Kidney tubule cell (primary cell): Measurements from ENCODE around the gene ARID4B.
"Not testable (repeated sequence)": the region's sequence is repeated elsewhere in the genome, so short reads cannot be mapped to it uniquely, and the experiment has no call there.

ENCODE experiments used
- DNase-seq: peaks from one replicate; pipeline ENCODE4 v3.0.0-alpha.2; 2018; ENCODE audit warnings: low spot score

ARID4B gene

GRCh38 chr1:235296729-235297128 is 31.2 kb downstream of the ARID4B start:
- no peak for DNase-seq

DNA sequence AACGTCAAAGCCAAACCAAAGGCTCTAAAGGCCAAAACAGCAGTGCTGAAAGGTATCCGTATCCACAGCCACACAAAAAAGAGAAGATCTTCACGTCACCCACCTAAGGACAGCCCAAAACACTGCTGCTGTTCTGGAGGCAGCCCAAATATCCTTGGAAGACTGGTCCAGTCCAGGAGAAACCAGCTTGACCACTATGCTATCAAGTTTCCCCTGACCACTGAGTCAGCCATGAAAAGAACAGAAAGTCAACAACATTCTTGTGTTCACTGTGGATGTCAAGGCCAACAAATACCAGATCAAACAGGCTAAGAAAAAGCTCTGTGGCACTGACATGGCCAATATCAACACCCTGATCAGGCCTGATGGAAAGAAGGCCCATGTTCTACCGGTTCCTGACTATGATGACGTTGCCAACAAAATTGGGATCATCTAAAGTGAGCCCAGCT is 32.1 kb downstream of the ARID4B start:
- DNase-seq, result peak; percentile 61

- DNase-seq, result no peak
Observed at GRCh38 chr1:235293322-235293942, 34.5 kb downstream of the ARID4B start.

- no peak for DNase-seq
Observed at GRCh38 chr1:235292790-235293189, 35.2 kb downstream of the ARID4B start.

DNA sequence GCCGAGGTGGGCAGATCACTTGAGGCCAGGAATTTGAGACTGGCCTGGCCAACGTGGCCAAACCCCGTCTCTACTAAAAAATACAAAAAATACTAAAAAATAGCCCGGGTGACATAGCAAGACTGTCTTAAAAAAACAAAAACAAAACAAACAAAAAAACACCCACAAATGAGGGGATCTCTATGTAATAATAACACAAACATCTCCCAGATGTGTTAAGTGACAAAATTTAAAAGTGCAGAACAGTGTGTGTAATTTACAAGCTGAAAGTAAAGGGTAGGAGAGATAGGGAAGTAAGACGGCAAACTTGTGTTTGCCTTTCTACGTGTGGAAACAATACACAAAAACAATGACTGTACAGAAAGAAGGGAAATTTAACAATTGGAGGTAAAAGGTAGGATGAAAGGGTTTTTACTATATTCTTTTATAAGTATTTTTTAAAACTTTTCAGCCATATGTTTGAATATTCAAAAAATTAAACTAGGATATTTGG is 36.3 kb downstream of the ARID4B start:
- DNase-seq, result no peak

- no peak for DNase-seq
Observed at GRCh38 chr1:235290740-235291502, 37.1 kb downstream of the ARID4B start.

- no peak for DNase-seq
Observed at GRCh38 chr1:235289859-235290739, 37.9 kb downstream of the ARID4B start.

- DNase-seq, result no peak
Observed at GRCh38 chr1:235287208-235287882, 40.6 kb downstream of the ARID4B start.

GRCh38 chr1:235286667-235287066 is 41.3 kb downstream of the ARID4B start:
- DNase-seq, result no peak

- DNase-seq, result no peak
Observed at GRCh38 chr1:235284231-235284769, 43.7 kb downstream of the ARID4B start.

DNA sequence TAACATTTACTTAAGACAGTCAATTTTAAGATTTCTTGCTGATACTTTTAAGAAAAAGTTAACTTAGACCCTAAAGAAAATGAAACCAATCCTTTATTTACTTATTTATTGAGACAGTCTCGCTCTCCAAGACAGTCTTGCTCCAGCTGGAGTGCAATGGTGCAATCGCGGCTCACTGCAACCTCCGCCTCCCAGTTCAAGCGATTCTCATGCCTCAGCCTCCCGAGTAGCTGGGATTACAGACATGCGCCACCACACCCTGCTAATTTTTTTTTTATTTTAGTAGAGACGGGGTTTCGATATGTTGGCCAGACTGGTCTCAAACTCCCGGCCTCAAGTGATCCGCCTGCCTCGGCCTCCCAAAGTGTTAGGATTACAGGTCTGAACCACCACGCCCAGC is 44.3 kb downstream of the ARID4B start:
- not testable (repeated sequence) for DNase-seq

GRCh38 chr1:235280467-235280866 is 47.5 kb downstream of the ARID4B start:
- no peak for DNase-seq

- DNase-seq, result no peak
Observed at GRCh38 chr1:235279694-235280093, 48.3 kb downstream of the ARID4B start.

- no peak for DNase-seq
Observed at GRCh38 chr1:235278915-235279292, 49.1 kb downstream of the ARID4B start.

DNA sequence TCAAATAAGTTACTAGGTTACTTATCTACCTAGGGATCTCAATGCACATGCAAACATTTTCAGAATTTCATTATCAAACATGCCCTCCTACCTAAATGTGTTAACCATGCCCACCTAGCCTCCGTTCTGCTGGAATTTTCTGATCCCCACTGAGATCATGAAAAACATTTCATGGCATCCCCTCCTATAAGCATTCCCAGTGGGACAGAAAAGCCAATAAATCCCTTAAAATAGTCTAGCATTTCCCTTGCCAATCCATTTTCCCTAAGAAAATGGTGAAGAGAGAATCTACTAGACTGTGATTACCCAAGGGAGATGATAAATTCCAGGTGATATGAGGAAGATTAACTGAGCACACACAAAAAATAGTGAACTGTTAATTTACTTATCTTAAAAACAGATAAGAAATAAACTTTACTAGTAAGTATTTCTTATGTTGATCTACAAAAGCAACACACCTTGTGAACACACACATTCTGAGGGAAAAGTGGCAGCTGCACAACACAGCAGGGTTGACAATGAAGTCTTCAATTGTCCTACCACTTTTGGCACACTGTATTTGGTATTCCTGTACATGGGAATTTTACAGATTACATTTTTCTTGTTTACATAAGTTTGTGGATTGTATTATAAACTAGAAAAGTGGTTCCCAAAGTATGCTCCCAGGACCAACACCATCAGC is 49.6 kb downstream of the ARID4B start:
- no peak for DNase-seq

DNA sequence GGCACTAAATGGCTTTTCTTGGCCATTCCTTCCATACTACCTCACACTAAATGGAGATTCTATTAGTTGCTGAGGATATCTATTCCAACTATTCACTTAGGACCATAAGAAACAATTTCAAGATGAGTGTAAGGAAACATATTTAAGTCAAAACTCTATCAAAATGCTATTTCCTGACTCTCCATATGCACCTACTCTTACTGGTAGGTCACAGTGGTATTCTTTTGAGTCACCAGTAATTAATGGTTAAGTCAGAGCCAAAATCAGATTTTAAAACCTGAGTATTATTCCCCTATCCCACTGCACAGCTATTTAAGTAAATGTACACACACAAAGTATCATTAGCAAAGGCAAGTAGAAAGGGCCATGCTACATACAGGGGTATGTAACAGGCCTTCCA is 50.3 kb downstream of the ARID4B start:
- DNase-seq, result no peak

DNA sequence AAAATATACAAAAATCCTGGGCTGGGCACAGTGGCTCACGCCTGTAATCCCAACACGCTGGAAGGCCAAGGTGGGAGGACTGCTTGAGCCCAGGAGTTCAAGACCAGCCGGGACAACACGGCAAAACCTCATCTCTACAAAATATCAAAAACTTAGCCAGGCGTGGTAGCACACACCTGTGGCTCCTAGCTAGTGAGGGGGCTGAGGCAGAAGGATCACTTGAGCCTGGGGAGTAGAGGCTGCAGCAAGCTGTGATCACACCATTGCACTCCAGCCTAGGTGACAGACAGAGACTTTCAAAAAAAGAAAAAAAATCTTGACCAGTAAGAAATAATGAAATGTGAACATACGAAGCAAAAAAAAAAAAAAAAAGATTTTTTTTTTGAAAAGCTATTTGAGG is 52.1 kb downstream of the ARID4B start:
- DNase-seq, result no peak

- no peak for DNase-seq
Observed at GRCh38 chr1:235275223-235275622, 52.8 kb downstream of the ARID4B start.

DNA sequence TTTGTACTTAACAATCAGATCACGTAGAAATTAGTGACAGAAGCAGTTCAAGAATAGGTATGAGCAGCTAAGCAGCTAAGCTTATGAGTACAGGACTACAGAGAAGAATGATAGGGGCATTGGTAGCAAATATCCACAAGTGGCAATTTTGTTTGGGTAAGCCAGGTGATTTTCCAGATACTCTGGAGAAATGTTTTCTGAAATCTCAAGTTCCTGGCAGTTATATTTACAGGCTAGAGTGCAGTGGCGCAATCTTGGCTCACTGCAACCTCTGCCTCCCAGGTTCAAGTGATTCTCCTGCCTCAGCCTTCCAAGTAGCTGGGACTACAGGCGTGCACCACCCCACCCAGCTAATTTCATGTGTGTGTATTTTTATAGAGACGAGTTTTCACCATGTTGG is 55.1 kb downstream of the ARID4B start:
- no peak for DNase-seq

DNA sequence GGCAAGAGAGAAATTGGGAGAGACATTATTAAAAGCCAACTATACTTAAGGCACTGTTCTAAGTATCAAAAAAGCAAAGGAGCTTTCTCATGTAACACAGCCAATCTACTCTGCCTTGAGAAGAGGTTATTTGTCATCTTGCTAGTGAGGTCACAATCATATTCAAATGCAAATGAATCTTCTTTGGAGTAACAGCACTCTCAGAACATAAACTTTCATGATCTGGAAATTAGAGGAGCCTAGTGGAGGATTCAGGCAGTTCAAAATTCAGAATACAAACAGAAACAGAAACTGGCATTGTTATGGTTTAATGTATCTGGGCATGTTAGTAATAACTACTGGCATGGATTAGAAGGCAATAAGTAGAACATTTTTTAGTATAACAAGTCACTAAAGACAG is 57.4 kb downstream of the ARID4B start:
- DNase-seq, result peak; percentile 17

DNA sequence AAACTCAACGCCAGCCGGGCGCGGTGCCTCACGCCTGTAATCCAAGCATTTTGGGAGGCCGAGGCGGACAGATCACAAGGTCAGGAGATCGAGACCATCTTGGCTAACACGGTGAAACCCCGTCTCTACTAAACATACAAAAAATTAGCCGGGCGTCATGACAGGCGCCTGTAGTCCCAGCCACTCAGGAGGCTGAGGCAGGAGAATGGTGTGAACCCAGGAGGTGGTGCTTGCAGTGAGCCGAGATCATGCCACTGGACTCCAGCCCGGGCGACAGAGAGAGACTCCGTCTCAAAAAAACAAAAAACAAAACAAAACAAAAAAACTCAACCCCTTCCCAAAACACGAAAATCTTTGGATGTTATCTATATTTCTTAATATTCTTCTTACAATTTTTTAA is 58.0 kb downstream of the ARID4B start:
- not testable (repeated sequence) for DNase-seq
